GM19025 (cell line): ENCODE data around the gene ATP8A2.
"Not testable (repeated sequence)": the region's sequence is repeated elsewhere in the genome, so short reads cannot be mapped to it uniquely, and the experiment has no call there.

ENCODE experiments used
- ATAC-seq: cut with Tn5 transposase; IDR thresholded peaks from one replicate; pipeline ENCODE4 v1.9.1; 2021; ENCODE audit warnings: mild to moderate bottlenecking, low read depth, moderate library complexity; ENCODE audit not compliant: unreplicated experiment

Gene ATP8A2

GRCh38 chr13:25778365-25778764 is 406.6 kb downstream of the ATP8A2 start:
- ATAC-seq = no peak

DNA sequence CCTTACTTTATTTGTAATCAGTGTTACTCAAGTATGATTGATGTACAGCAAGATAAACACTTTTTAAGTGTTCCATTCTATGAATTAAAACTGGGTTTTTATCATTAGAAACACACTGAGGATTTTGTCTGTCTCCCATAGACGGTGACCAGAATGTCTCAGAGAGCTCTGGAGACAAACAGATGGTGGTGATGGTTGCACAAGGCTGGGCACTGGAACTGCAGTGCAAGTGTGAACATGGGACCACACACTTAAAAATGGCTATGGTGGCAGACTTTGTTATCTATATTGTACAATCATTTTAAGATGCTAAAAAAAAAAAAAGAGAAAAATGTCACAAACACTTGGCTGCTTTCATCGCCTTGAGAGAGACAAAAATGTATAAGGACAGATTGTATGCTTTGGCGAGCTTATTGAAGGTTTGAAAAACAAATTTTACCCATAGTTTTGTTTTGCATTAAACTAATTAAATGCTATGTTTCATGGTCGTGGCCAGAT is 407.1 kb downstream of the ATP8A2 start:
- no peak for ATAC-seq

- no peak for ATAC-seq
Observed at GRCh38 chr13:25783076-25783475, 411.3 kb downstream of the ATP8A2 start.

GRCh38 chr13:25783601-25784024 is 411.8 kb downstream of the ATP8A2 start:
- ATAC-seq = no peak

- ATAC-seq = no peak
Observed at GRCh38 chr13:25784119-25784518, 412.3 kb downstream of the ATP8A2 start.

- ATAC-seq = not testable (repeated sequence)
Observed at GRCh38 chr13:25790137-25790536, 418.4 kb downstream of the ATP8A2 start.

DNA sequence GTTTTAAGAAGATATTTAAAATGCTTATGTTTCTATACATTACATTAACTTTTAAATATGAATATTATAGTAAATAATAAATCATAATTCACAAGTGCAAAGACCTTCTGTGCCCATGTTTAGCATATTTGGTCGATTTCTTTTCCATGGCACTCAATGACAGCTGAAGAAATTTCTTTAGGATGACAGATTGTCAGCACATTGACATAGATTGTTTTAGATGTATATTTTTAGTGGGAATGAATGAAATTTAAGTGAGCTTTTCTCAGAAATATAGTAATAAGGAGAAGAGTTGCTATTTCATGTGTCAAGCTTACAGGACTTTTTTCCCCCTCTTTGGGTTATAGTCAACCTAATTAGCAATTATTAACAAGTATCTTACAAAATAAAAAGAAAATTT is 423.5 kb downstream of the ATP8A2 start:
- ATAC-seq = no peak

GRCh38 chr13:25796474-25796873 is 424.7 kb downstream of the ATP8A2 start:
- ATAC-seq = no peak

DNA sequence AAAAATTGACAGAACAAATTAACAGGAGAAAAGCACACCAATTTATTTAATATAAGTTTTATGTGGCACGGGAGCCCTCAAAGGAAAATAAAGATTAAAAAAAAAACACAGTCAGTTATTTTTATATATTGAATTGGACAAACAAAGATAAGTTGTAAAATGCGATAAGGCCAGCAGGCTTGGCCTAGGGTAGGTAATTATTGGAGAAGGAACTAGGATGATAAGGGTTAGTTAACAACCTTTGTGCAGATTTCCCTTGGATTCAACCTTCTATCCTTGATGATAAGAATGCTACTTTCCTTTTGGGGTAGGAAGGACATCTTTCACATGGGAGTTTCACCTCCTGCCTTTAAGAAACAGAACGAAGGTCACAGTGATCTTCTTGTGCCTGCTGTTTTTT is 427.2 kb downstream of the ATP8A2 start:
- no peak for ATAC-seq

GRCh38 chr13:25800523-25800922 is 428.7 kb downstream of the ATP8A2 start:
- ATAC-seq = no peak

DNA sequence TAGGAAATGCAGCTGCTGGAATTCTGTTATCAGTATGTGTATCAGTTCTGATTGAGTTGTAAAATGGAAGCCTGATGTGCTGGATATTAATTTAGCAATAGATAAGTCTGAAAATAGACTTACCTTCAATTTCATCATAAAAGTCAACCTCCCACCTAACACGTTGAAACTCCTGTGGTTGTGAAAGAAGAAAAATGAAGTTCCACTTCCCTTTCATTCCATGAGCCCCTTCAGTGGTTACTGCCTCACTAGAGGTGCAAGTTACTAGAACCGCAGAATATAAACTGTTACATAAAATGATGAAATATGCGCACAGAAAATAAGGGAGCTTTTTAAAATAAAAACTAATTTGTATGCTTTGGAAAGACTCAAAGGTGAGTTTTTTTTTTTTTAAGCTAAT is 430.8 kb downstream of the ATP8A2 start:
- ATAC-seq = no peak

GRCh38 chr13:25803641-25804040 is 431.9 kb downstream of the ATP8A2 start:
- no peak for ATAC-seq

DNA sequence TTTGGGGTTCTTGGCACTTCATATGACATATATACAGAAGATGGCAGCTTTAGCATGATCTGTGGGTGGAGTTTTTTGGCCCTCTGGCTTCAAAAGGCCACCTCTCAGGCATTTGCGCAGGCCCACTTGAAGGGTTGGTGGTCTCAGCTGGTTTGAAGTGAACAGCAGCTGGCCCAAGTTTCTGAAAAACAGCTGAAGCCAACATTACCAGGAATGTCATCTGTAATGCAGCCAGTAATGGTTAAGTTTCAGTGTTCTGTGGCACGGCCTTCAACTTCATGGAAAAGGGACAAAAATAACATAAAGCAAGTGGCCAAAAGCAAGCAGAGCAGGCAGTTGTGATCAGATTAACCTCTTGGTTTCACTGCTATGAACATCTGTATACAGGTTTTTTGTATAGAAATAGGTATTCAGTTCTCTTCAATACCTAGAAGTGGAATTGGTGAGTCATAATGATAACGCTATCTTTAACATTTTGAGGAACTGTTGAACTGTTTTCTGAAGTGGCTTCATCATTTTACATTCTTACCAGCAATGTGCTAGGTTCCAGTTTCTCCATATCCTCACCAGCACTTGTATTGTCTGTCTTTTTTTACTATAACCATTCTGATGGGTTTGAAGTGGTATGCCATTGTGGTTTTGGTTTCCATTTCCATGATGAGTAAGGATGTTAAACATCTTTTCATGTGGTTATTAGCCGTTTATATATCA is 434.6 kb downstream of the ATP8A2 start:
- no peak for ATAC-seq

DNA sequence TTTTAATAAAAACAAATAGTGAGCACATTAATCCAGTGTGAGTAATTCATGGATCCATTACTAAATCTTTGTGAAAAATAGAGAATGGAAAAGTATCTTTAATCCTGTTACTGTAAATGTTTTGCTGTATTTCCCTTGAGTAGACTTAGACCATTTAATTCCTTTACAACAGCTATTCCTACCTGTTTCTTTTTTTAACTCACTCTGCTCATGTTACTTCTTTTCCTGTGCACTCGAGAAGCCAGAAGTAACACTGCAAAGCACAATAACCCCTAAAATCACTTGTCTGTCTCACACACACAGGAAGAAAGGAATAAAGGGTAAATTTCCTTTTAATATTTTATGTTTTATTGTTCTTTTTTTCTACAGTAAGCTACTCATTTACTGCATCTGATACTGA is 435.8 kb downstream of the ATP8A2 start:
- no peak for ATAC-seq

GRCh38 chr13:25811506-25811905 is 439.7 kb downstream of the ATP8A2 start:
- no peak for ATAC-seq

- no peak for ATAC-seq
Observed at GRCh38 chr13:25816239-25816638, 444.5 kb downstream of the ATP8A2 start.

DNA sequence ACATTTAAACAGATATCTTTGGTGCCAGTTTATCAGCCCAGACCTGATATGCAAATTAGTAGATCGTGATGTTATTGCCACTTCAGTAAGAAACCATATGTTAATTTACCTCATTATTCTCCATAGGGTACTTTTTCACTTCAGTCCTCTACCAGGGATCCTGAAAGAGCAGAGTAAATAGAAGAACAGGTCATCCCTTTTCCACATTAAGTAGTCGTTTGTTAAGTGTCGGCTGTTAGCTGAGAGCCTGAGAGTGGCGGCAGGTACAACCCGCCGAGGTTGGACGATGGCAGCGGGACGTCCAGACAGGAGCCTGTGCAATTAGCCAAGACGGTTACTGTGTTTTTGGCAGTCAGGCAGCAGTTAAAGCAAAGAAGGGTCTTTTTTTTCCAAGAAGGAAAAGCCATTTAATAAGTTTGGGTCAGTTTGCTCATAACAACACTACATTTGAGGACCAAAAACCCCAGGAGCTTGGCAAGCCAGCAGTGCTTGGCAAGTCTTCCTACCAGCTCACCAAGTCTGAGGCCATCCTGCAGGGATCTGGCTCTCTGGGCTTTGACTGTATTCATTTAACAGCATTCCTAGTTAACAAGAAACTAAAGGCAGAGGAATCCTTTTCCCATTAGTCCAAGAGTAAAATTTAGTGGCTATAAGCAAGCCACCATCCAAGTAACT is 448.2 kb downstream of the ATP8A2 start:
- ATAC-seq = no peak

DNA sequence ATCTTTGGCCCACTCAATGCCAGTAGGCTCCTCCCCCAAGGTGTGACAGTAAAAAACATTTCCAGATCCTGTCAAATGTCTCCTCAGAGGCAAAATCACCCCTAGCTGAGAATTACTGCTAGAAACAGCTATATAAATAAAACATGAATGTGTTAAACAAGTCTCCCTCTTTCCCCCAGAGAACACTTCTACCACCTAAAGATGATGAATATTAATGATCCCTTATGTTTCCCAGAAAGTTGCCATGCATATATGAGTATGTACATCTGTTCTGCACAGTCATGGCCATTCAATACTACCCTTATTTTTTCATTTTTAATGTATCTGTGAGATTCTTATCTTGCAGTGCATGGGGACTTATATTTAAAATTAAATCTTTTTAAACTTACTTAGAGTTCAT is 450.0 kb downstream of the ATP8A2 start:
- no peak for ATAC-seq

DNA sequence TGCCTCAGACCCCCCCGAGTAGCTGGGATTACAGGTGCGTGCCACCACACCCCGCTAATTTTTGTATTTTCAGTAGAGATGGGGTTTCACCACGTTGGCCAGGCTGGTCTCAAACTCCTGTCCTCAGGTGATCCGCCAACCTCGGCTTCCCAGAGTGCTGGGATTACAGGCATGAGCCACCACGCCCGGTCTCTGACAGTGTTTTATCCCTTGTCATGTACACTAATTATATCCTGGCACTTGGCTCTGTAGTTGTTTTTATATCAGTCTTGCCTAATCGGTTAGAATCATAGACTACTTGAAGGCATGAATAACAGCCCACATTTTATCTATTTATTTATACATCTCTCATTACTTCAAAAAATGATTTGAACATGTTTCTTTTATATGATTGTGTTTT is 455.4 kb downstream of the ATP8A2 start:
- not testable (repeated sequence) for ATAC-seq

GRCh38 chr13:25827831-25828465 is 456.2 kb downstream of the ATP8A2 start:
- no peak for ATAC-seq

- ATAC-seq = no peak
Observed at GRCh38 chr13:25833761-25834160, 462.0 kb downstream of the ATP8A2 start.
